ENCODE data around the gene TRIM17.

TRIM17 gene

GRCh38 chr1:228396770-228397662 lies 19.6 kb downstream of the TRIM17 start:
- Mint-ChIP-seq H3K4me3 (no peak overlapping the region), H3K4me1 (peaks cover 3% of the 10 kb centered on the region), H3K27me3 (no peaks in the 10 kb centered on the region), H3K9me3 (no peaks in the 10 kb centered on the region), H3K27ac (no peak overlapping the region), H3K36me3 (peaks cover 23% of the 10 kb centered on the region)
- ATAC-seq (ENCODE audit: low read depth), result no peak
- DNase-seq (ENCODE audit: low spot score in 2 of 2), result no peak

- H3K4me3 Mint-ChIP-seq, result no peak overlapping the region
- ATAC-seq (ENCODE audit: low read depth) (no peak), DNase-seq (ENCODE audit: low spot score in 2 of 2) (no peak)
- H3K27me3 Mint-ChIP-seq, result no peaks in the 10 kb centered on the region
- no peak overlapping the region for H3K27ac Mint-ChIP-seq
- no peaks in the 10 kb centered on the region for H3K9me3 Mint-ChIP-seq
- H3K4me1 Mint-ChIP-seq, result peaks cover 3% of the 10 kb centered on the region
- peaks cover 18% of the 10 kb centered on the region for H3K36me3 Mint-ChIP-seq
Measured at GRCh38 chr1:228394571-228395394, 21.9 kb downstream of the TRIM17 start.

GRCh38 chr1:228393811-228394570 lies 22.7 kb downstream of the TRIM17 start:
- H3K4me3 Mint-ChIP-seq, result no peak overlapping the region
- ATAC-seq (ENCODE audit: low read depth) (no peak), DNase-seq (ENCODE audit: low spot score in 2 of 2) (no peak)
- peaks cover 15% of the 10 kb centered on the region for H3K36me3 Mint-ChIP-seq
- no peaks in the 10 kb centered on the region for H3K4me1 Mint-ChIP-seq
- H3K9me3 Mint-ChIP-seq, result no peaks in the 10 kb centered on the region
- H3K27me3 Mint-ChIP-seq, result no peaks in the 10 kb centered on the region
- H3K27ac Mint-ChIP-seq, result no peak overlapping the region

GRCh38 chr1:228393268-228393701 lies 23.4 kb downstream of the TRIM17 start:
- Mint-ChIP-seq H3K36me3 (peaks cover 15% of the 10 kb centered on the region), H3K4me1 (no peaks in the 10 kb centered on the region), H3K27me3 (no peaks in the 10 kb centered on the region), H3K9me3 (no peaks in the 10 kb centered on the region), H3K4me3 (no peak overlapping the region), H3K27ac (no peak overlapping the region)
- no peak for ATAC-seq (ENCODE audit: low read depth)
- no peak for DNase-seq (ENCODE audit: low spot score in 2 of 2)

GRCh38 chr1:228392111-228392936 lies 24.3 kb downstream of the TRIM17 start:
- DNase-seq (ENCODE audit: low spot score in 2 of 2) (no peak), ATAC-seq (ENCODE audit: low read depth) (no peak)
- H3K4me3 Mint-ChIP-seq, result no peak overlapping the region
- H3K36me3 Mint-ChIP-seq, result peaks cover 9% of the 10 kb centered on the region
- no peaks in the 10 kb centered on the region for H3K27me3 Mint-ChIP-seq
- no peak overlapping the region for H3K27ac Mint-ChIP-seq
- no peaks in the 10 kb centered on the region for H3K9me3 Mint-ChIP-seq
- no peaks in the 10 kb centered on the region for H3K4me1 Mint-ChIP-seq

- no peak for DNase-seq (ENCODE audit: low spot score in 2 of 2)
- Mint-ChIP-seq H3K27ac (no peak overlapping the region), H3K4me1 (no peaks in the 10 kb centered on the region), H3K4me3 (no peak overlapping the region), H3K9me3 (no peaks in the 10 kb centered on the region), H3K36me3 (peaks cover 8% of the 10 kb centered on the region), H3K27me3 (no peaks in the 10 kb centered on the region)
- no peak for ATAC-seq (ENCODE audit: low read depth)
Measured at GRCh38 chr1:228391411-228392020, 25.1 kb downstream of the TRIM17 start.

GRCh38 chr1:228390649-228391048 lies 26.0 kb downstream of the TRIM17 start:
- no peaks in the 10 kb centered on the region for H3K27me3 Mint-ChIP-seq
- H3K4me1 Mint-ChIP-seq, result no peaks in the 10 kb centered on the region
- H3K4me3 Mint-ChIP-seq, result no peak overlapping the region
- H3K9me3 Mint-ChIP-seq, result no peaks in the 10 kb centered on the region
- H3K36me3 Mint-ChIP-seq, result peaks cover 5% of the 10 kb centered on the region
- no peak for DNase-seq (ENCODE audit: low spot score in 2 of 2)
- H3K27ac Mint-ChIP-seq, result no peak overlapping the region
- ATAC-seq (ENCODE audit: low read depth), result no peak

GRCh38 chr1:228387321-228387720 lies 29.3 kb downstream of the TRIM17 start:
- DNase-seq (ENCODE audit: low spot score in 2 of 2) (no peak), ATAC-seq (ENCODE audit: low read depth) (no peak)
- Mint-ChIP-seq H3K9me3 (no peaks in the 10 kb centered on the region), H3K27me3 (peaks cover 3% of the 10 kb centered on the region), H3K4me3 (no peak overlapping the region), H3K36me3 (peaks cover 3% of the 10 kb centered on the region), H3K27ac (no peak overlapping the region), H3K4me1 (no peaks in the 10 kb centered on the region)

GRCh38 chr1:228385232-228385631 lies 31.4 kb downstream of the TRIM17 start:
- ATAC-seq (ENCODE audit: low read depth), result no peak
- DNase-seq (ENCODE audit: low spot score in 2 of 2), result no peak
- Mint-ChIP-seq H3K4me1 (no peaks in the 10 kb centered on the region), H3K27me3 (peaks cover 5% of the 10 kb centered on the region), H3K27ac (no peak overlapping the region), H3K36me3 (peaks cover 2% of the 10 kb centered on the region), H3K4me3 (no peak overlapping the region), H3K9me3 (no peaks in the 10 kb centered on the region)

- no peak overlapping the region for H3K4me3 Mint-ChIP-seq
- H3K27me3 Mint-ChIP-seq, result peaks cover 10% of the 10 kb centered on the region
- no peaks in the 10 kb centered on the region for H3K9me3 Mint-ChIP-seq
- no peak overlapping the region for H3K27ac Mint-ChIP-seq
- DNase-seq (ENCODE audit: low spot score in 2 of 2) (no peak), ATAC-seq (ENCODE audit: low read depth) (no peak)
- peaks cover 4% of the 10 kb centered on the region for H3K4me1 Mint-ChIP-seq
- H3K36me3 Mint-ChIP-seq, result peaks cover 2% of the 10 kb centered on the region
Measured at GRCh38 chr1:228383773-228384172, 32.9 kb downstream of the TRIM17 start.

- H3K27ac Mint-ChIP-seq, result no peak overlapping the region
- H3K4me1 Mint-ChIP-seq, result peaks cover 7% of the 10 kb centered on the region
- H3K36me3 Mint-ChIP-seq, result peaks cover 2% of the 10 kb centered on the region
- no peak for DNase-seq (ENCODE audit: low spot score in 2 of 2)
- H3K9me3 Mint-ChIP-seq, result no peaks in the 10 kb centered on the region
- H3K27me3 Mint-ChIP-seq, result peaks cover 16% of the 10 kb centered on the region
- no peak overlapping the region for H3K4me3 Mint-ChIP-seq
- ATAC-seq (ENCODE audit: low read depth), result no peak
Measured at GRCh38 chr1:228381356-228381755, 35.3 kb downstream of the TRIM17 start.

GRCh38 chr1:228379666-228380065 lies 37.0 kb downstream of the TRIM17 start:
- ATAC-seq (ENCODE audit: low read depth), result no peak
- peaks cover 19% of the 10 kb centered on the region for H3K27me3 Mint-ChIP-seq
- H3K4me3 Mint-ChIP-seq, result no peak overlapping the region
- no peak overlapping the region for H3K27ac Mint-ChIP-seq
- DNase-seq (ENCODE audit: low spot score in 2 of 2), result no peak
- H3K4me1 Mint-ChIP-seq, result peaks cover 7% of the 10 kb centered on the region
- H3K36me3 Mint-ChIP-seq, result no peaks in the 10 kb centered on the region
- H3K9me3 Mint-ChIP-seq, result no peaks in the 10 kb centered on the region

Data from memory B cell (primary cell).